H1 (cell line): ENCODE data around the gene SLC27A5. TPM values are rescaled to one million over a fixed set of nuclear protein-coding genes. Genes with fewer than 3 reads are reported as not detected.

Source experiments
- CTCF ChIA-PET: fragments of 300-600 bp; sonication (Branson Sonifier 250); formaldehyde crosslinking; loops from one replicate; lab custom pipeline; 2021; ENCODE audit not compliant: partially characterized antibody; lab: Charles Lee
- POLR2A ChIA-PET: fragments of 300-600 bp; sonication (Branson Sonifier 250); formaldehyde crosslinking; loops from one replicate; lab custom pipeline; 2021; ENCODE audit warnings: inconsistent platforms; ENCODE audit not compliant: partially characterized antibody; lab: Charles Lee
- DNase-seq, 2 experiments: peaks; one replicate each; pipeline versions ENCODE4 v3.0.0 to v3.0.0-alpha.2; 2010 to 2022; ENCODE audit warnings: low spot score in 2 of 2, low read depth in 1 of 2, mixed read lengths in 1 of 2
- FAIRE-seq: peaks from 2 replicates; lab custom pipeline; 2011; peaks lifted over from hg19 to GRCh38; lab: Jason Lieb, UNC
- H2AFZ ChIP-seq: 2 replicates; pipeline ENCODE4 v1.8.1; 2012; ENCODE audit warnings: low read length, inconsistent platforms
- H2AK5ac ChIP-seq: 2 replicates; pipeline ENCODE4 v1.6.1; 2013; ENCODE audit warnings: low read depth, low read length
- H2BK120ac ChIP-seq: replicated peaks from 2 replicates; pipeline ENCODE3; 2013; ENCODE audit warnings: low read depth, low read length, inconsistent platforms
- H2BK12ac ChIP-seq: 2 replicates; pipeline ENCODE4 v1.6.1; 2013; ENCODE audit warnings: low read depth, low read length
- H2BK15ac ChIP-seq: 2 replicates; pipeline ENCODE4 v1.6.1; 2013; ENCODE audit warnings: low read length
- H2BK20ac ChIP-seq: 2 replicates; pipeline ENCODE4 v1.6.1; 2013; ENCODE audit warnings: low read length
- H2BK5ac ChIP-seq: 2 replicates; pipeline ENCODE4 v1.6.1; 2013; ENCODE audit warnings: low read depth, low read length
- H3K14ac ChIP-seq: 2 replicates; pipeline ENCODE4 v1.6.1; 2013; ENCODE audit warnings: inconsistent platforms; ENCODE audit not compliant: insufficient read length
- H3K18ac ChIP-seq: 2 replicates; pipeline ENCODE4 v1.6.1; 2013; ENCODE audit warnings: low read length; ENCODE audit errors: extremely low read depth
- H3K23ac ChIP-seq: 2 replicates; pipeline ENCODE4 v1.6.1; 2013; ENCODE audit warnings: inconsistent platforms; ENCODE audit not compliant: insufficient read length
- H3K23me2 ChIP-seq: 2 replicates; pipeline ENCODE4 v1.6.1; 2013; ENCODE audit warnings: low read depth, low read length
- H3K27ac ChIP-seq: 2 replicates; pipeline ENCODE4 v1.6.1; 2011; ENCODE audit warnings: low read depth, low read length, inconsistent platforms
- H3K27me3 ChIP-seq, 4 experiments: replicated peaks in 1 of 4; 1 replicate in 1 of 4; 2 replicates in 3 of 4; pipeline versions ENCODE4 v1.6.1 to v1.8.1; 2011 to 2013; ENCODE audit warnings: low read length in 3 of 4, mild to moderate bottlenecking in 3 of 4, inconsistent platforms in 2 of 4, mixed read lengths in 2 of 4, moderate library complexity in 1 of 4; ENCODE audit not compliant: control insufficient read depth in 3 of 4, insufficient read depth in 3 of 4; ENCODE audit errors: extremely low read depth in 1 of 4
- H3K36me3 ChIP-seq, 4 experiments: 2 replicates each; pipeline versions ENCODE4 v1.6.1 to v1.8.1; 2011 to 2013; ENCODE audit warnings: mild to moderate bottlenecking in 4 of 4, low read length in 3 of 4, moderate library complexity in 2 of 4, control low read depth in 1 of 4, inconsistent platforms in 1 of 4; ENCODE audit not compliant: insufficient read depth in 4 of 4, control insufficient read depth in 2 of 4
- H3K4ac ChIP-seq: replicated peaks from 2 replicates; pipeline ENCODE3; 2013; ENCODE audit warnings: low read length, low read depth, mixed read lengths, inconsistent platforms; ENCODE audit not compliant: insufficient read length
- H3K4me1 ChIP-seq, 4 experiments: replicated peaks in 1 of 4; 1 replicate in 1 of 4; 2 replicates in 3 of 4; pipeline versions ENCODE4 v1.6.1 to v1.8.1; 2011 to 2013; ENCODE audit warnings: low read length in 3 of 4, inconsistent platforms in 2 of 4, mixed read lengths in 1 of 4; ENCODE audit not compliant: insufficient read depth in 4 of 4, control insufficient read depth in 3 of 4
- H3K4me2 ChIP-seq, 2 experiments: 2 replicates each; pipeline versions ENCODE4 v1.6.1 to v1.8.1; 2011 to 2013; ENCODE audit warnings: low read depth in 2 of 2, low read length in 2 of 2, control low read depth in 1 of 2, inconsistent platforms in 1 of 2, mild to moderate bottlenecking in 1 of 2; ENCODE audit not compliant: insufficient read depth in 1 of 2
- H3K4me3 ChIP-seq, 4 experiments: fragments of 200-600, 300-600 bp in 1 of 4; sonication (generic), shearing (Covaris generic), sonication (Bioruptor Twin) in 1 of 4; 2 replicates each; pipeline versions ENCODE4 v1.5.1 to v1.8.1; 2011 to 2016; ENCODE audit warnings: low read length in 4 of 4, low read depth in 3 of 4, control low read depth in 2 of 4, inconsistent platforms in 2 of 4, mild to moderate bottlenecking in 2 of 4, mixed read lengths in 1 of 4, moderate library complexity in 1 of 4; ENCODE audit not compliant: insufficient read depth in 2 of 4; ENCODE audit errors: extremely low read depth in 1 of 4
- H3K56ac ChIP-seq: replicated peaks from 2 replicates; pipeline ENCODE3; 2013; ENCODE audit warnings: low read depth, mild to moderate bottlenecking, mixed read lengths, low read length, inconsistent platforms; ENCODE audit not compliant: insufficient read length
- H3K79me1 ChIP-seq: 2 replicates; pipeline ENCODE4 v1.6.1; 2013; ENCODE audit warnings: low read depth, low read length, control low read depth
- H3K79me2 ChIP-seq, 2 experiments: 2 replicates each; pipeline versions ENCODE4 v1.6.1 to v1.8.1; 2012 to 2013; ENCODE audit warnings: low read length in 2 of 2, mild to moderate bottlenecking in 2 of 2, inconsistent platforms in 1 of 2; ENCODE audit not compliant: insufficient read depth in 2 of 2, control insufficient read depth in 1 of 2
- H3K9ac ChIP-seq, 4 experiments: replicated peaks in 1 of 4; 1 replicate in 1 of 4; 2 replicates in 3 of 4; pipeline versions ENCODE4 v1.6.1 to v1.8.1; 2011 to 2013; ENCODE audit warnings: low read depth in 3 of 4, low read length in 3 of 4, control low read depth in 2 of 4, mild to moderate bottlenecking in 2 of 4, moderate library complexity in 2 of 4, inconsistent platforms in 1 of 4; ENCODE audit errors: extremely low read depth in 1 of 4
- H3K9me3 ChIP-seq, 2 experiments: 2 replicates each; pipeline versions ENCODE4 v1.6.1 to v1.8.1; 2012 to 2013; ENCODE audit warnings: mild to moderate bottlenecking in 2 of 2, moderate library complexity in 2 of 2, control low read depth in 1 of 2, inconsistent platforms in 1 of 2, low read depth in 1 of 2, low read length in 1 of 2, mixed read lengths in 1 of 2; ENCODE audit not compliant: insufficient read depth in 2 of 2
- H4K20me1 ChIP-seq, 2 experiments: replicated peaks in 1 of 2; 2 replicates each; pipeline versions ENCODE3 to v1.8.1; 2011 to 2013; ENCODE audit warnings: inconsistent platforms in 2 of 2, low read length in 2 of 2, mild to moderate bottlenecking in 1 of 2; ENCODE audit not compliant: insufficient read depth in 2 of 2, control insufficient read depth in 1 of 2
- H4K5ac ChIP-seq: 2 replicates; pipeline ENCODE4 v1.6.1; 2013; ENCODE audit warnings: low read length, low read depth, mixed read lengths, inconsistent platforms; ENCODE audit not compliant: insufficient read length
- H4K8ac ChIP-seq: 2 replicates; pipeline ENCODE4 v1.8.0; 2013; ENCODE audit warnings: mild to moderate bottlenecking, moderate library complexity, low read length, inconsistent platforms; ENCODE audit not compliant: insufficient read depth; ENCODE audit errors: extremely low read depth
- H4K91ac ChIP-seq: replicated peaks from 2 replicates; pipeline ENCODE3; 2013; ENCODE audit warnings: low read length, mixed read lengths, inconsistent platforms; ENCODE audit not compliant: insufficient read length
- CTCF ChIP-seq, 3 experiments: IDR thresholded peaks; 1 replicate in 2 of 3; 2 replicates in 1 of 3; pipeline versions ENCODE4 v1.5.1 to v1.6.1; 2011; ENCODE audit warnings: low read length in 3 of 3, mild to moderate bottlenecking in 3 of 3, inconsistent platforms in 2 of 3, low read depth in 1 of 3, moderate library complexity in 1 of 3; ENCODE audit not compliant: insufficient read depth in 1 of 3; ENCODE audit errors: control extremely low read depth in 1 of 3
- MAX ChIP-seq: IDR thresholded peaks from 2 replicates; pipeline ENCODE4 v1.6.1; 2012; ENCODE audit warnings: inconsistent platforms
- WGBS, 2 experiments: shearing (Covaris generic) in 1 of 2; methylation state at CpG; one replicate each; pipeline versions ENCODE4 v1.1.6 to v1.1.7; 2013 to 2015; ENCODE audit warnings: low lambda C conversion rate in 2 of 2, mixed read lengths in 2 of 2, inconsistent platforms in 1 of 2, low coverage in 1 of 2, missing lambda C conversion rate in 1 of 2; ENCODE audit not compliant: insufficient replicate concordance in 2 of 2, insufficient coverage in 1 of 2, insufficient read length in 1 of 2; ENCODE audit errors: extremely low coverage in 1 of 2, missing lambda C conversion rate in 1 of 2; 5-methylcytosine and 5-hydroxymethylcytosine counted together
- polyA plus RNA-seq, 7 experiments: library from polyadenylated mRNA; depleted of rRNA in 3 of 7; stranded (reverse) in 5 of 7; unstranded in 2 of 7; fragments of >200 nt in 5 of 7; fragments of 200-250 nt in 2 of 7; gene quantifications; 1 replicate in 5 of 7; 2 replicates in 1 of 7; 4 replicates in 1 of 7; pipeline versions ENCODE4 v1.2.1 to v1.2.3, GENCODE V29; 2011 to 2013; ENCODE audit warnings: missing spikeins in 2 of 7, mixed read lengths in 2 of 7
- total RNA-seq: library from RNA; stranded (reverse); fragmentation: NEBNext Ultra II Directional; extraction: Animal tissue kit (Norgen Biotek cat#: 25700); gene quantifications from 2 replicates; pipeline ENCODE4 v1.2.1, GENCODE V29; 2021

Gene SLC27A5
- total and polyA plus RNA-seq, 2 of the 8 experiments (the other 6 are each of a cell fraction or from before 2014, with no cell fraction given): 25.1 to 80.5 TPM

- H3K27ac ChIP-seq: no peak overlapping the region
- H4K20me1 ChIP-seq: peaks cover 0 to 9% of the 10 kb centered on the region in 2 experiments
- H2BK5ac ChIP-seq: 0 out of 2 replicates have a peak overlapping the region, but pooled peaks have one; percentile 66
- H2AFZ ChIP-seq: no peak overlapping the region
- no peak overlapping the region for H4K5ac ChIP-seq
- no peak overlapping the region for H3K56ac ChIP-seq
- H3K36me3 ChIP-seq: peaks cover 6 to 22% (median 14%) of the 10 kb centered on the region in 4 experiments
- H3K9me3 ChIP-seq: no peaks in the 10 kb centered on the region
- no peak overlapping the region for H2AK5ac ChIP-seq
- WGBS, 2 experiments: 88% methylated on average over 10 of the region's 10 CpGs; no CpG with 5 or more reads in 1 of the 2 experiments
- peaks cover 0 to 32% (median 18%) of the 10 kb centered on the region in 4 experiments; a peak in 6 of 7 replicates for H3K4me1 ChIP-seq
- H3K79me2 ChIP-seq: peaks cover 7 to 19% of the 10 kb centered on the region in 2 experiments
- H2BK120ac ChIP-seq: no peak overlapping the region
- FAIRE-seq: no peak
- no peak overlapping the region for H3K18ac ChIP-seq
- no peak overlapping the region for H3K14ac ChIP-seq
- ChIA-PET CTCF (interaction anchor here (1.1 to 7.3 kb wide), 4 partner anchors 10 to 40 kb away, joined by 3 to 35 read pairs (median 6); partner anchors contain the start of gene ZBTB45), POLR2A (interaction anchor here (0.6 to 17.2 kb wide), 3 partner anchors 7 to 328 kb away, joined by 3 to 434 read pairs (median 188); partner anchors contain the start of genes CHMP2A, SLC27A5, TRIM28 and ZBTB45)
- H4K8ac ChIP-seq: 0 out of 2 replicates have a peak overlapping the region, but pooled peaks have one; percentile 15
- DNase-seq: no peak
- no peak overlapping the region for H3K23ac ChIP-seq
- H3K4ac ChIP-seq: no peak overlapping the region
- H2BK12ac ChIP-seq: no peak overlapping the region
- H2BK15ac ChIP-seq: no peak overlapping the region
- peak overlapping the region in 3 of 4 experiments; percentile 76 to 87 (median 86); a peak in 5 of 8 replicates for H3K4me3 ChIP-seq
- H4K91ac ChIP-seq: no peak overlapping the region
- H3K27me3 ChIP-seq: peaks cover 0 to 5% (median 2%) of the 10 kb centered on the region in 4 experiments; a peak in 3 of 7 replicates
- H3K4me2 ChIP-seq: peak overlapping the region; percentile 87 to 96; a peak in 3 of 4 replicates
- TF ChIP-seq MAX (no peak), CTCF (IDR thresholded peaks at IDR 0.05; ENCODE audit: control extremely low read depth in 1 of 3, insufficient read depth in 1 of 3, low read depth in 1 of 3, low read length in 3 of 3) (no peak)
- H3K23me2 ChIP-seq: peaks cover 24% of the 10 kb centered on the region
- H3K9ac ChIP-seq: peak overlapping the region in 3 of 4 experiments; percentile 61 to 87 (median 84); a peak in 3 of 7 replicates
- peaks cover 4% of the 10 kb centered on the region for H3K79me1 ChIP-seq
- H2BK20ac ChIP-seq: no peak overlapping the region
Observed at GRCh38 chr19:58556622-58557220, 44.9 kb upstream of the SLC27A5 start.
